ENCODE data around the gene CNTN4. TPM values are rescaled to one million over a fixed set of nuclear protein-coding genes. Genes with fewer than 3 reads are reported as not detected.

Gene CNTN4
- polyA plus RNA-seq, 1 donor (not counting 4 experiments of a cell fraction or from before 2014, with no cell fraction given), result not detected

- no peaks in the 10 kb centered on the region for H3K36me3 ChIP-seq (ENCODE audit: control insufficient read depth in 2 of 2, extremely low read depth in 1 of 2, insufficient read depth in 2 of 2, low read length in 2 of 2)
- FAIRE-seq, result no peak
- H3K9me3 ChIP-seq (ENCODE audit: control insufficient read depth, low read depth, low read length), result no peaks in the 10 kb centered on the region
- H3K9me1 ChIP-seq (ENCODE audit: control insufficient read depth, extremely low read depth, insufficient read depth, low read length), result no peaks in the 10 kb centered on the region
- no peak overlapping the region for H3K4me2 ChIP-seq (ENCODE audit: control insufficient read depth, extremely low read depth, insufficient read depth, low read depth, low read length)
- H3K9ac ChIP-seq (ENCODE audit: control insufficient read depth, extremely low read depth, insufficient read depth, low read length), result no peak overlapping the region
- H3K79me2 ChIP-seq (ENCODE audit: control insufficient read depth, insufficient read depth, low read length), result no peaks in the 10 kb centered on the region
- no peaks in the 10 kb centered on the region for H3K4me1 ChIP-seq (ENCODE audit: control insufficient read depth, extremely low read depth, insufficient read depth, low read length)
- no peaks in the 10 kb centered on the region for H3K27me3 ChIP-seq (ENCODE audit: control insufficient read depth, extremely low read depth, insufficient read depth, low read length)
- H3K4me3 ChIP-seq (ENCODE audit: control insufficient read depth in 2 of 3, extremely low read depth in 1 of 3, insufficient read depth in 2 of 3, low read depth in 1 of 3, low read length in 3 of 3), result no peak overlapping the region
- no peaks in the 10 kb centered on the region for H4K20me1 ChIP-seq (ENCODE audit: control insufficient read depth, extremely low read depth, insufficient read depth, low read length)
- no peak overlapping the region for H3K27ac ChIP-seq (ENCODE audit: control insufficient read depth, insufficient read depth, low read length)
- DNase-seq (ENCODE audit: low read depth, low spot score), result no peak
- dilution Hi-C loops (cut with MboI; ENCODE audit: extremely low pct_ligation_motif_present, low sequenced_read_pairs), result no loop called here
- H2AFZ ChIP-seq (ENCODE audit: control insufficient read depth, low read length), result no peak overlapping the region
- TF ChIP-seq CTCF (optimal IDR thresholded peaks at IDR 0.05 in 1 of 3, IDR thresholded peaks at IDR 0.05 in 1 of 3, conservative IDR thresholded peaks at IDR 0.05 in 1 of 3; ENCODE audit: extremely low read depth in 1 of 3, insufficient read depth in 2 of 3, low read length in 3 of 3) (no peak), EZH2 (IDR thresholded peaks at IDR 0.05; ENCODE audit: low read length) (no peak)
Measured at GRCh38 chr3:2363854-2364253, 265.2 kb downstream of the CNTN4 start.

GRCh38 chr3:2370317-2370716 lies 271.7 kb downstream of the CNTN4 start:
- H3K4me1 ChIP-seq (ENCODE audit: control insufficient read depth, extremely low read depth, insufficient read depth, low read length), result no peaks in the 10 kb centered on the region
- H3K27me3 ChIP-seq (ENCODE audit: control insufficient read depth, extremely low read depth, insufficient read depth, low read length), result no peaks in the 10 kb centered on the region
- H4K20me1 ChIP-seq (ENCODE audit: control insufficient read depth, extremely low read depth, insufficient read depth, low read length), result no peaks in the 10 kb centered on the region
- H3K9ac ChIP-seq (ENCODE audit: control insufficient read depth, extremely low read depth, insufficient read depth, low read length), result no peak overlapping the region
- no peak for TF ChIP-seq CTCF (optimal IDR thresholded peaks at IDR 0.05 in 1 of 3, IDR thresholded peaks at IDR 0.05 in 1 of 3, conservative IDR thresholded peaks at IDR 0.05 in 1 of 3; ENCODE audit: extremely low read depth in 1 of 3, insufficient read depth in 2 of 3, low read length in 3 of 3)
- dilution Hi-C loops (cut with MboI; ENCODE audit: extremely low pct_ligation_motif_present, low sequenced_read_pairs), result no loop called here
- no peaks in the 10 kb centered on the region for H3K36me3 ChIP-seq (ENCODE audit: control insufficient read depth in 2 of 2, extremely low read depth in 1 of 2, insufficient read depth in 2 of 2, low read length in 2 of 2)
- no peak overlapping the region for H2AFZ ChIP-seq (ENCODE audit: control insufficient read depth, low read length)
- no peaks in the 10 kb centered on the region for H3K9me3 ChIP-seq (ENCODE audit: control insufficient read depth, low read depth, low read length)
- no peak overlapping the region for H3K27ac ChIP-seq (ENCODE audit: control insufficient read depth, insufficient read depth, low read length)
- H3K79me2 ChIP-seq (ENCODE audit: control insufficient read depth, insufficient read depth, low read length), result no peaks in the 10 kb centered on the region
- H3K4me3 ChIP-seq (ENCODE audit: control insufficient read depth in 2 of 3, extremely low read depth in 1 of 3, insufficient read depth in 2 of 3, low read depth in 1 of 3, low read length in 3 of 3), result no peak overlapping the region
- no peaks in the 10 kb centered on the region for H3K9me1 ChIP-seq (ENCODE audit: control insufficient read depth, extremely low read depth, insufficient read depth, low read length)
- no peak for DNase-seq (ENCODE audit: low read depth, low spot score)
- H3K4me2 ChIP-seq (ENCODE audit: control insufficient read depth, extremely low read depth, insufficient read depth, low read depth, low read length), result no peak overlapping the region
- FAIRE-seq, result no peak

All from keratinocyte (primary cell).